Stimulated activated naive CD8-positive, alpha-beta T cell treated with anti-CD3 and anti-CD28 coated beads, Interleukin-15, Interleukin-2, amounts not matched to agents 100 ng/mL and 50 ng/mL, for 24 hours (primary cell): ENCODE results near the gene DPH2.

Experiments
- H3K27ac Mint-ChIP-seq: one replicate; pipeline ENCODE4 v1.8.0; 2021; ENCODE audit warnings: mild to moderate bottlenecking, mixed read lengths
- H3K27me3 Mint-ChIP-seq: one replicate; pipeline ENCODE4 v1.8.0; 2021; ENCODE audit warnings: mixed read lengths
- H3K36me3 Mint-ChIP-seq: one replicate; pipeline ENCODE4 v1.8.0; 2021; ENCODE audit warnings: low read depth, mixed read lengths
- H3K4me1 Mint-ChIP-seq: one replicate; pipeline ENCODE4 v1.8.0; 2021; ENCODE audit warnings: low read depth, mixed read lengths
- H3K4me3 Mint-ChIP-seq: one replicate; pipeline ENCODE4 v1.8.0; 2021; ENCODE audit warnings: mild to moderate bottlenecking, mixed read lengths
- H3K9me3 Mint-ChIP-seq: one replicate; pipeline ENCODE4 v1.8.0; 2021; ENCODE audit warnings: mixed read lengths

DPH2 gene

GRCh38 chr1:44012941-44013609 is 43.3 kb downstream of the DPH2 start:
- Mint-ChIP-seq H3K27ac (no peak overlapping the region), H3K36me3 (no peaks in the 10 kb centered on the region), H3K4me1 (peaks cover 8% of the 10 kb centered on the region), H3K4me3 (no peak overlapping the region), H3K27me3 (no peaks in the 10 kb centered on the region), H3K9me3 (no peaks in the 10 kb centered on the region)

- no peak overlapping the region for H3K27ac Mint-ChIP-seq
These were observed 44.1 kb downstream of the DPH2 start for GRCh38 chr1:44013949-44014348.

GRCh38 chr1:44014365-44015104 is 44.7 kb downstream of the DPH2 start:
- Mint-ChIP-seq H3K27me3 (no peaks in the 10 kb centered on the region), H3K9me3 (no peaks in the 10 kb centered on the region), H3K36me3 (no peaks in the 10 kb centered on the region), H3K4me3 (no peak overlapping the region), H3K27ac (no peak overlapping the region), H3K4me1 (peaks cover 8% of the 10 kb centered on the region)

More at GRCh38 chr1:44013949-44014348, 44.1 kb downstream of the DPH2 start:
- no peaks in the 10 kb centered on the region for H3K27me3 Mint-ChIP-seq
- no peak overlapping the region for H3K4me3 Mint-ChIP-seq
- H3K4me1 Mint-ChIP-seq: peaks cover 8% of the 10 kb centered on the region
- H3K36me3 Mint-ChIP-seq: no peaks in the 10 kb centered on the region
- H3K9me3 Mint-ChIP-seq: no peaks in the 10 kb centered on the region

GRCh38 chr1:44015206-44015605 is 45.4 kb downstream of the DPH2 start:
- Mint-ChIP-seq H3K36me3 (no peaks in the 10 kb centered on the region), H3K27me3 (no peaks in the 10 kb centered on the region), H3K27ac (no peak overlapping the region), H3K4me1 (peaks cover 8% of the 10 kb centered on the region), H3K4me3 (no peak overlapping the region), H3K9me3 (no peaks in the 10 kb centered on the region)

GRCh38 chr1:44016041-44016889 is 46.5 kb downstream of the DPH2 start:
- Mint-ChIP-seq H3K9me3 (no peaks in the 10 kb centered on the region), H3K27me3 (no peaks in the 10 kb centered on the region), H3K27ac (no peak overlapping the region), H3K36me3 (no peaks in the 10 kb centered on the region), H3K4me3 (no peak overlapping the region), H3K4me1 (peaks cover 8% of the 10 kb centered on the region)

GRCh38 chr1:44016890-44017400 is 47.1 kb downstream of the DPH2 start:
- no peaks in the 10 kb centered on the region for H3K9me3 Mint-ChIP-seq
- no peaks in the 10 kb centered on the region for H3K36me3 Mint-ChIP-seq
- no peak overlapping the region for H3K27ac Mint-ChIP-seq
- no peak overlapping the region for H3K4me3 Mint-ChIP-seq
- H3K27me3 Mint-ChIP-seq: no peaks in the 10 kb centered on the region
- peaks cover 8% of the 10 kb centered on the region for H3K4me1 Mint-ChIP-seq

- no peak overlapping the region for H3K27ac Mint-ChIP-seq
- H3K9me3 Mint-ChIP-seq: no peaks in the 10 kb centered on the region
- no peaks in the 10 kb centered on the region for H3K27me3 Mint-ChIP-seq
- no peak overlapping the region for H3K4me3 Mint-ChIP-seq
- peaks cover 3% of the 10 kb centered on the region for H3K36me3 Mint-ChIP-seq
- H3K4me1 Mint-ChIP-seq: no peaks in the 10 kb centered on the region
These were observed 49.7 kb downstream of the DPH2 start for GRCh38 chr1:44019466-44019948.

GRCh38 chr1:44020464-44020863 is 50.7 kb downstream of the DPH2 start:
- Mint-ChIP-seq H3K4me1 (no peaks in the 10 kb centered on the region), H3K27ac (no peak overlapping the region), H3K9me3 (no peaks in the 10 kb centered on the region), H3K36me3 (peaks cover 8% of the 10 kb centered on the region), H3K4me3 (no peak overlapping the region), H3K27me3 (no peaks in the 10 kb centered on the region)

GRCh38 chr1:44021156-44021555 is 51.3 kb downstream of the DPH2 start:
- Mint-ChIP-seq H3K36me3 (peaks cover 8% of the 10 kb centered on the region), H3K9me3 (no peaks in the 10 kb centered on the region), H3K27me3 (no peaks in the 10 kb centered on the region), H3K4me1 (no peaks in the 10 kb centered on the region), H3K27ac (no peak overlapping the region), H3K4me3 (no peak overlapping the region)

GRCh38 chr1:44021581-44022321 is 51.9 kb downstream of the DPH2 start:
- peaks cover 8% of the 10 kb centered on the region for H3K36me3 Mint-ChIP-seq

More at GRCh38 chr1:44021581-44022321, 51.9 kb downstream of the DPH2 start:
- Mint-ChIP-seq H3K4me3 (no peak overlapping the region), H3K9me3 (no peaks in the 10 kb centered on the region), H3K27me3 (no peaks in the 10 kb centered on the region), H3K27ac (no peak overlapping the region), H3K4me1 (no peaks in the 10 kb centered on the region)
